Brain microvascular endothelial cell (primary cell): ENCODE data around the gene C20orf202.

Experiments used
- DNase-seq: peaks from one replicate; pipeline ENCODE4 v3.0.0-alpha.2; 2020
- H3K27ac ChIP-seq: fragments of 250-450 bp; sonication (Bioruptor Pico); 2 replicates; pipeline ENCODE4 v1.5.1; 2020; ENCODE audit warnings: mild to moderate bottlenecking, moderate library complexity
- H3K27me3 ChIP-seq: fragments of 250-450 bp; sonication (Bioruptor Pico); replicated peaks from 2 replicates; pipeline ENCODE4 v1.5.1; 2020; ENCODE audit warnings: mild to moderate bottlenecking
- H3K36me3 ChIP-seq: fragments of 250-450 bp; sonication (Bioruptor Pico); replicated peaks from 2 replicates; pipeline ENCODE4 v1.5.1; 2020; ENCODE audit warnings: mild to moderate bottlenecking
- H3K4me3 ChIP-seq: 2 replicates; pipeline ENCODE4 v1.5.1; 2011; ENCODE audit warnings: low read depth, mild to moderate bottlenecking, control low read depth, low read length, moderate library complexity
- in situ Hi-C: cut with HindIII; loops from 2 replicates; pipeline ENCODE4 v1.10.0; 2017; ENCODE audit warnings: low sequenced_read_pairs, low pct_ligation_motif_present
- TF ChIP-seq, protein P1 (sequence below): IDR thresholded peaks from 2 replicates; pipeline ENCODE4 v1.5.1; 2011; ENCODE audit warnings: low read depth, mild to moderate bottlenecking, moderate library complexity, low read length, control low read depth, inconsistent platforms; ENCODE audit errors: missing control alignments

The C20orf202 gene

DNA sequence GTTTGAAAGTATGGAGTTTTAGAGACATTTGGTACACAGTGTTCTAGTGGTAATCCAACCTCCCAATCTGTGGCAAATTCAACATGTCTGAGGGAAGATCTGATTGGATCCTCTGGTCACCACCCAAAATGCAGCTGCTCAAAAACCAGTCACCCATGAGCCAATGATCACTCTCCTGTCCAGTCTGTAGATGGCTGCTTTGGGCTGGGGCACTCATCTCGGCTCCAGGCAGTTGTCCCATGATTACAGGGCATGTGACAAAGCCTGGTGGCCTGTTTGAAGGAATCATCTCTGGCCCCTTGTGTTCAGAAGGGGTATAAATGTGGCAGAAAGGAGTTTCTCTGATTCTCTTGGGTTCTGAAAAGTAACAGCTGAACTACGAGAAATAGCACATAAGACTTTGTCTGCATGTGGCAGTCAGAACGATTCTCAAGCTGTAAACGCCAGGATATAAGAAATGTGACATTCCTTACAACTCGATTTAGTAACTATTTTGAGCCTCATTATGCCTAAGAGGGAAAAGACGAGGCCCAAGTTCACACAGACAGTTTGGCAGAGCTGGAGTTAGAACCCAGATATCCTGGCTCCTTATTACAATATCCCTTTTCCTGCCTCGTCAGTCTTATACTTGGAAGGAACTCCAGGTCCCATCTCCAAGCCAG lies 3.9 kb upstream of the C20orf202 start:
- DNase-seq: no peak
- Histone ChIP-seq H3K27me3 (peaks cover 3% of the 10 kb centered on the region), H3K4me3 (no peak overlapping the region), H3K36me3 (no peaks in the 10 kb centered on the region), H3K27ac (no peak overlapping the region)
- TF ChIP-seq, protein P1, sequence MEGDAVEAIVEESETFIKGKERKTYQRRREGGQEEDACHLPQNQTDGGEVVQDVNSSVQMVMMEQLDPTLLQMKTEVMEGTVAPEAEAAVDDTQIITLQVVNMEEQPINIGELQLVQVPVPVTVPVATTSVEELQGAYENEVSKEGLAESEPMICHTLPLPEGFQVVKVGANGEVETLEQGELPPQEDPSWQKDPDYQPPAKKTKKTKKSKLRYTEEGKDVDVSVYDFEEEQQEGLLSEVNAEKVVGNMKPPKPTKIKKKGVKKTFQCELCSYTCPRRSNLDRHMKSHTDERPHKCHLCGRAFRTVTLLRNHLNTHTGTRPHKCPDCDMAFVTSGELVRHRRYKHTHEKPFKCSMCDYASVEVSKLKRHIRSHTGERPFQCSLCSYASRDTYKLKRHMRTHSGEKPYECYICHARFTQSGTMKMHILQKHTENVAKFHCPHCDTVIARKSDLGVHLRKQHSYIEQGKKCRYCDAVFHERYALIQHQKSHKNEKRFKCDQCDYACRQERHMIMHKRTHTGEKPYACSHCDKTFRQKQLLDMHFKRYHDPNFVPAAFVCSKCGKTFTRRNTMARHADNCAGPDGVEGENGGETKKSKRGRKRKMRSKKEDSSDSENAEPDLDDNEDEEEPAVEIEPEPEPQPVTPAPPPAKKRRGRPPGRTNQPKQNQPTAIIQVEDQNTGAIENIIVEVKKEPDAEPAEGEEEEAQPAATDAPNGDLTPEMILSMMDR: no peak
- in situ Hi-C loops: no loop called here

DNA sequence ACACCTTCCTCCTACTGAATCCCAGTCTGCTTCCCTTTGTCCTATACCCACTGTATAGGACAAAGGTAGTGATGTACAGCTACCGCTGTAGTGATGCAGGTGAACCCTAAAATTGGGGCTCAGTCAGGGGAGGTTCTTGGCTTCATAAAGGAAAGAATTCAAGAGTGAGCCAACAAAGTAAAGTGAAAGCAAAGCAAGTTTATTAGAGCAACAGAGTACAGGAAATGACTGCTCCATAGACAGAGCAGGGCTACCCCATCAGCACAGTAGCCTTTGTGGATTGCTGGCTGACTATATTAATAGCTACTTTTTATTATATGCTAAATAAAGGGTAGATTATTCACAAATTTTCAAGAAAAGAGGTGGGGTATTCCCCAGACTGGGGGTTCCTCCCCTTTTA lies 3.3 kb upstream of the C20orf202 start:
- no peak overlapping the region for H3K4me3 ChIP-seq
- in situ Hi-C loops: no loop called here
- DNase-seq: no peak
- H3K36me3 ChIP-seq: no peaks in the 10 kb centered on the region
- H3K27me3 ChIP-seq: peaks cover 5% of the 10 kb centered on the region
- TF ChIP-seq, protein P1: no peak
- no peak overlapping the region for H3K27ac ChIP-seq

DNA sequence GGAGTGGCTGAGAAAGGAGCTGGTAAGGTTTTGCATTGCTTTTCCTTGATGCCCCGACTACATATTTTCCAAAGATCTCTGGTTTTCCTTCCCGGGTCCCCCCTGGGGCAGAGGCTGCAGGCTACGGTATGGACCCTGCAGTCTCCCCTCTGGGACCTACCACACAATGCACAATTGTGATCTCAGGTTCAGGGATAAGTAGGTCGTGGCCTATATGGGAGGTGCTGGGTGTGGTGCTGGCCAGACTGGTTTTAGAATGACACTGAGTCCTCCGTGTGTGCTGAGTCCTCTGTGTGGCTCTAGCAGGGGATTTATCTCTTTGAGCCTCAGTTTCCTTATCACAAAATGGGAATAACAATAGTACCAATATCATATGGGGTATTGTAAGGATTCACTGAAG lies 376 bp downstream of the C20orf202 start:
- TF ChIP-seq, protein P1: no peak
- Histone ChIP-seq H3K4me3 (no peak overlapping the region), H3K36me3 (no peaks in the 10 kb centered on the region), H3K27me3 (peaks cover 11% of the 10 kb centered on the region), H3K27ac (no peak overlapping the region)
- in situ Hi-C loops: no loop called here
- no peak for DNase-seq

DNA sequence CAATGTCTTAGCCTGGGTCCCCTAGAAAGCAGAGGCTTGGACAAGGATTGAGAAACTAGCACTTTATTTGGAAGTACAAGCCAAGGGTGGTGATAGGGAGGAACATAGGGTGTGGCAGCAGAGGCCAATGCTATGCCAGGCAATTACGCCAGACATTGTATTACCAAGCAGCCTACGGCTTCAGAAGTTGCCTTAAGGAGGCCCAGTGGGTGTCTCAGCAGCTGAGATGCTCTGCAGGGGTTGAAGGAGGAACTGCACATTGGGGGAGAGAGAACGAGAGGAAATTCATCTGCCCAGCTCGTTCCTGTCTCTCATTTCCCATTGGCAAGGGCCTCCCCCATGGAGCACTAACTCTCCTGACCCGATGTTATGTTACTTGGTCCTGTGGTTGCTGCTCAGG lies 859 bp downstream of the C20orf202 start:
- H3K4me3 ChIP-seq: no peak overlapping the region
- TF ChIP-seq, protein P1: no peak
- in situ Hi-C loops: no loop called here

DNA sequence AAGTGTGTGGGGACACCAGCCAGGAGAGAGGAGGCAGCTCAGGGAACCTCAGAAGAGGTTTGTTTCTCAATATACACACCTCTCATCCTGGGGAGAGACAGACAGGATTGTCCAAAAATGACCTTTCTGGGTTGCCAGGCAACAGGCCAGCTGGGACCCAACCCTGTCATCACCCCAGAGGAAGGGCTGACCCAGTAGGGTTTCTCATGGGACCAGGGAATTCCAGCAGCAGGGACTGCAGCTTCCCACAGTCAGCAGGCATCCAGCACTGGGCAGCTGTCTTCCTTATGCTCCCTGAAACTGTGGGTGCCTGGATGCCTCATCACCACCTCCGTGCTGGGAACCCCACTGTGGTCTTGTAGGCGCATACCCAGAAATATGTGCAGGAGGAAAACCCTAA lies 1.3 kb downstream of the C20orf202 start:
- no peak overlapping the region for H3K27ac ChIP-seq
- H3K36me3 ChIP-seq: no peaks in the 10 kb centered on the region
- no peak for DNase-seq
- peaks cover 16% of the 10 kb centered on the region for H3K27me3 ChIP-seq
- TF ChIP-seq, protein P1: no peak
- H3K4me3 ChIP-seq: no peak overlapping the region
- in situ Hi-C loops: no loop called here

More for the DNA sequence above, 859 bp downstream of the C20orf202 start:
- Histone ChIP-seq H3K36me3 (no peaks in the 10 kb centered on the region), H3K27ac (no peak overlapping the region), H3K27me3 (peaks cover 13% of the 10 kb centered on the region)
- no peak for DNase-seq

DNA sequence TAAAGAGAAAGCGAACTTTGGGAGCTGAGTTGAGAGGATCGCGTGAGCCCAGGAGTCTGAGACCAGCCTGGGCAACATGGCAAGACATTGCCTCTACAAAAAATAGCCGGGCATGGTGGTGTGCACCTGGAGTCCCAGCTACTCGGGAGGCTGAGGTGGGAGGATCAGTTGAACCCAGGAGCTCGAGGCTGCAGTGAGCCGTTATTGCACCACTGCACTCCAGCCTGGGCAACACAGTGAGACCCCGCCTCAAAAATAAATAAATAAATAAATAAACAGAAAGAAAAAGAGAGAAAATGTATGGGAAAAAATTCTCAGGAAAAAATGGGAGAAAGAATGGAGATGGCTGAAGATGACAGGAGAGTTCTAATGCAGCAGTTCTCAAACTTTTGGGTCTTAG lies 2.5 kb downstream of the C20orf202 start:
- H3K4me3 ChIP-seq: no peak overlapping the region
- no peaks in the 10 kb centered on the region for H3K36me3 ChIP-seq
- H3K27me3 ChIP-seq: peaks cover 18% of the 10 kb centered on the region
- H3K27ac ChIP-seq: no peak overlapping the region
- TF ChIP-seq, protein P1: no peak
- in situ Hi-C loops: no loop called here
- no peak for DNase-seq
